ENCODE measurements around the gene PRKAG2. TPM values are rescaled to one million over a fixed set of nuclear protein-coding genes. Genes with fewer than 3 reads are reported as not detected.

The PRKAG2 gene
- polyA plus RNA-seq, 1 of the 3 experiments (the other 2 are of a cell fraction) = 51.6 TPM

GRCh38 chr7:151696721-151697514 is 180.0 kb downstream of the PRKAG2 start:
- Histone ChIP-seq H3K9me3 (no peaks in the 10 kb centered on the region), H3K27ac (ENCODE audit: low read depth in 2 of 2, low read length in 1 of 2) (no peak overlapping the region), H3K4me1 (ENCODE audit: control insufficient read depth in 1 of 2, insufficient read depth in 2 of 2, low read depth in 1 of 2, low read length in 1 of 2) (peaks cover 17 to 34% of the 10 kb centered on the region in 2 experiments; a peak in 3 of 4 replicates), H3K79me2 (ENCODE audit: insufficient read depth) (no peaks in the 10 kb centered on the region), H2AFZ (ENCODE audit: low read depth) (no peak overlapping the region), H4K20me1 (ENCODE audit: insufficient read depth) (no peaks in the 10 kb centered on the region), H3K36me3 (replicated peaks in 1 of 2; ENCODE audit: control insufficient read depth in 1 of 2, insufficient read depth in 2 of 2, low read length in 1 of 2) (no peaks in the 10 kb centered on the region), H3F3A (replicated peaks; ENCODE audit: insufficient read depth) (peaks cover 9% of the 10 kb centered on the region), H3K27me3 (ENCODE audit: insufficient read depth) (no peaks in the 10 kb centered on the region), H3K4me2 (no peak overlapping the region), H3K4me3 (ENCODE audit: low read depth in 2 of 2, low read length in 1 of 2) (no peak overlapping the region), H3K9me2 (no peaks in the 10 kb centered on the region), H3K9ac (no peak overlapping the region)
- ChIA-PET POLR2A (no interaction called here), CTCF (interaction anchor here (0.6 to 7.0 kb wide), 8 partner anchors 9 to 65 kb away, joined by 3 to 45 read pairs (median 4); no protein-coding TSS in a partner anchor)
- DNase-seq = peak; percentile 73
- TF ChIP-seq JUND (IDR thresholded peaks at IDR 0.05) (no peak), ELF1 (IDR thresholded peaks at IDR 0.05) (no peak), RAD21 (IDR thresholded peaks at IDR 0.05; ENCODE audit: low read length) (peak; percentile 21; the same call in 1 of the 2 replicates), FOXJ3 (CRISPR knock-in tag; IDR thresholded peaks at IDR 0.05) (no peak), FOSL2 (IDR thresholded peaks at IDR 0.05; ENCODE audit: borderline replicate concordance, low read depth) (peak; percentile 14; the same call in 1 of the 2 replicates), ZBTB33 (IDR thresholded peaks at IDR 0.05; ENCODE audit: borderline replicate concordance, low read depth) (no peak), MAX (IDR thresholded peaks at IDR 0.05; ENCODE audit: low read depth) (no peak), GABPA (IDR thresholded peaks at IDR 0.05; ENCODE audit: low read depth) (no peak), MXI1 (IDR thresholded peaks at IDR 0.05; ENCODE audit: low read depth, low read length) (no peak), TAF1 (IDR thresholded peaks at IDR 0.05; ENCODE audit: borderline replicate concordance, low read depth, low read length) (no peak), USF1 (IDR thresholded peaks at IDR 0.05; ENCODE audit: borderline replicate concordance, low read depth) (no peak), TCF12 (IDR thresholded peaks at IDR 0.05) (peak; percentile 44; the same call in 1 of the 2 replicates), RCOR1 (IDR thresholded peaks at IDR 0.05; ENCODE audit: low read length) (no peak), TEAD4 (IDR thresholded peaks at IDR 0.05; ENCODE audit: borderline replicate concordance, insufficient read depth) (no peak), CHD2 (IDR thresholded peaks at IDR 0.05; ENCODE audit: low read length, partially characterized antibody) (no peak), RFX5 (IDR thresholded peaks at IDR 0.05; ENCODE audit: low read length) (no peak), FOXM1 (IDR thresholded peaks at IDR 0.05; ENCODE audit: low read depth) (no peak), SIN3A (IDR thresholded peaks at IDR 0.05; ENCODE audit: borderline replicate concordance, low read depth, low read length) (no peak), POLR2AphosphoS5 (IDR thresholded peaks at IDR 0.05; ENCODE audit: low read depth, low read length) (no peak)
- TF ChIP-seq, protein P1, sequence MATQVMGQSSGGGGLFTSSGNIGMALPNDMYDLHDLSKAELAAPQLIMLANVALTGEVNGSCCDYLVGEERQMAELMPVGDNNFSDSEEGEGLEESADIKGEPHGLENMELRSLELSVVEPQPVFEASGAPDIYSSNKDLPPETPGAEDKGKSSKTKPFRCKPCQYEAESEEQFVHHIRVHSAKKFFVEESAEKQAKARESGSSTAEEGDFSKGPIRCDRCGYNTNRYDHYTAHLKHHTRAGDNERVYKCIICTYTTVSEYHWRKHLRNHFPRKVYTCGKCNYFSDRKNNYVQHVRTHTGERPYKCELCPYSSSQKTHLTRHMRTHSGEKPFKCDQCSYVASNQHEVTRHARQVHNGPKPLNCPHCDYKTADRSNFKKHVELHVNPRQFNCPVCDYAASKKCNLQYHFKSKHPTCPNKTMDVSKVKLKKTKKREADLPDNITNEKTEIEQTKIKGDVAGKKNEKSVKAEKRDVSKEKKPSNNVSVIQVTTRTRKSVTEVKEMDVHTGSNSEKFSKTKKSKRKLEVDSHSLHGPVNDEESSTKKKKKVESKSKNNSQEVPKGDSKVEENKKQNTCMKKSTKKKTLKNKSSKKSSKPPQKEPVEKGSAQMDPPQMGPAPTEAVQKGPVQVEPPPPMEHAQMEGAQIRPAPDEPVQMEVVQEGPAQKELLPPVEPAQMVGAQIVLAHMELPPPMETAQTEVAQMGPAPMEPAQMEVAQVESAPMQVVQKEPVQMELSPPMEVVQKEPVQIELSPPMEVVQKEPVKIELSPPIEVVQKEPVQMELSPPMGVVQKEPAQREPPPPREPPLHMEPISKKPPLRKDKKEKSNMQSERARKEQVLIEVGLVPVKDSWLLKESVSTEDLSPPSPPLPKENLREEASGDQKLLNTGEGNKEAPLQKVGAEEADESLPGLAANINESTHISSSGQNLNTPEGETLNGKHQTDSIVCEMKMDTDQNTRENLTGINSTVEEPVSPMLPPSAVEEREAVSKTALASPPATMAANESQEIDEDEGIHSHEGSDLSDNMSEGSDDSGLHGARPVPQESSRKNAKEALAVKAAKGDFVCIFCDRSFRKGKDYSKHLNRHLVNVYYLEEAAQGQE (IDR thresholded peaks at IDR 0.05; ENCODE audit: low read depth, low read length) = no peak
- TF ChIP-seq, protein P2, sequence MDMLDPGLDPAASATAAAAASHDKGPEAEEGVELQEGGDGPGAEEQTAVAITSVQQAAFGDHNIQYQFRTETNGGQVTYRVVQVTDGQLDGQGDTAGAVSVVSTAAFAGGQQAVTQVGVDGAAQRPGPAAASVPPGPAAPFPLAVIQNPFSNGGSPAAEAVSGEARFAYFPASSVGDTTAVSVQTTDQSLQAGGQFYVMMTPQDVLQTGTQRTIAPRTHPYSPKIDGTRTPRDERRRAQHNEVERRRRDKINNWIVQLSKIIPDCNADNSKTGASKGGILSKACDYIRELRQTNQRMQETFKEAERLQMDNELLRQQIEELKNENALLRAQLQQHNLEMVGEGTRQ (IDR thresholded peaks at IDR 0.05; ENCODE audit: borderline replicate concordance, low read depth, low read length) = no peak
- WGBS (ENCODE audit: low lambda C conversion rate) = 84% methylated on average over 16 of the region's 18 CpGs
